ENCODE results near the gene MESP1.

MESP1 gene

DNA sequence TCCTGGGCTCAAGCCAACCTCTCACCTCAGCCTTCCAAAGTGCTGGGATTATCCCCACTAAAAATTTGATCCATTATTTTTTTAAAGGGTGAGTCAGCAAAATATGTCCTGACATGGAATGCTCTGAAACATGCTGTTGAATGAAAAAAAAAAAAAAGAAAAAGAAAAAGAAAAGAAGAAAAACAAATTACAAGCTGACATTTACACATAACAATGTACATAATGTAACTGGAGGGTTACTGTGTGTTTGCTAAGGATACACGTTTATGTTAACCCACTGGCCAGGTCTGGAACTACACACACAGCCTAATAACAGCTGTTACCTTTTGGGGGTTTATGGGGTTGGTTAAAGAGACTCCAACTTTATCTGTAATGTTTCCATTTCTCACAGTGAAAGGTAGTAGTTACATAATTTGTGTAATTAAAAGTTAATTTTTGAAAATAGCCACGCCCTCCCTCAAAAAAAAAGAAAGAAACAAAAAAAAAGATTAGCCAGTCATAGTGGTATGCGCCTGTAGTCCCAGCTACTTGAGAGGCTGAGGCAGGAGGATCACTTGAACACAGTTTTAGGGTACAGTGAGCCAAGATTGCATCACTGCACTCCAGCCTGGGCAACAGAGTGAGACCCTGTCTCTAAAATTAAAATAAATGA lies 22.0 kb upstream of the MESP1 start:
- no peaks in the 10 kb centered on the region for H3K36me3 ChIP-seq (ENCODE audit: low read length)
- no peaks in the 10 kb centered on the region for H4K20me1 ChIP-seq (ENCODE audit: low read depth, low read length)
- no peaks in the 10 kb centered on the region for H3F3A ChIP-seq (ENCODE audit: insufficient read depth)
- H3K27ac ChIP-seq (ENCODE audit: low read depth, low read length), result no peak overlapping the region
- no peak overlapping the region for H3K4me3 ChIP-seq (ENCODE audit: insufficient read depth, low read length, poor library complexity, severe bottlenecking)
- no peak overlapping the region for H2AFZ ChIP-seq (ENCODE audit: low read depth, low read length, severe bottlenecking)
- H3K4me2 ChIP-seq (ENCODE audit: low read depth, low read length, poor library complexity, severe bottlenecking), result no peak overlapping the region
- no peak for TF ChIP-seq EZH2phosphoT487 (conservative IDR thresholded peaks at IDR 0.05; ENCODE audit: low read length)
- TF ChIP-seq, protein P1, sequence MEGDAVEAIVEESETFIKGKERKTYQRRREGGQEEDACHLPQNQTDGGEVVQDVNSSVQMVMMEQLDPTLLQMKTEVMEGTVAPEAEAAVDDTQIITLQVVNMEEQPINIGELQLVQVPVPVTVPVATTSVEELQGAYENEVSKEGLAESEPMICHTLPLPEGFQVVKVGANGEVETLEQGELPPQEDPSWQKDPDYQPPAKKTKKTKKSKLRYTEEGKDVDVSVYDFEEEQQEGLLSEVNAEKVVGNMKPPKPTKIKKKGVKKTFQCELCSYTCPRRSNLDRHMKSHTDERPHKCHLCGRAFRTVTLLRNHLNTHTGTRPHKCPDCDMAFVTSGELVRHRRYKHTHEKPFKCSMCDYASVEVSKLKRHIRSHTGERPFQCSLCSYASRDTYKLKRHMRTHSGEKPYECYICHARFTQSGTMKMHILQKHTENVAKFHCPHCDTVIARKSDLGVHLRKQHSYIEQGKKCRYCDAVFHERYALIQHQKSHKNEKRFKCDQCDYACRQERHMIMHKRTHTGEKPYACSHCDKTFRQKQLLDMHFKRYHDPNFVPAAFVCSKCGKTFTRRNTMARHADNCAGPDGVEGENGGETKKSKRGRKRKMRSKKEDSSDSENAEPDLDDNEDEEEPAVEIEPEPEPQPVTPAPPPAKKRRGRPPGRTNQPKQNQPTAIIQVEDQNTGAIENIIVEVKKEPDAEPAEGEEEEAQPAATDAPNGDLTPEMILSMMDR (IDR thresholded peaks at IDR 0.05; ENCODE audit: insufficient read depth, low read length, poor library complexity, severe bottlenecking), result no peak
- no peaks in the 10 kb centered on the region for H3K27me3 ChIP-seq (ENCODE audit: low read length)
- no peaks in the 10 kb centered on the region for H3K9me2 ChIP-seq (replicated peaks; ENCODE audit: insufficient read depth, low read length)
- no peak overlapping the region for H3K9ac ChIP-seq (ENCODE audit: low read length)
- no peaks in the 10 kb centered on the region for H3K79me2 ChIP-seq (ENCODE audit: insufficient read depth, low read length)
- no peaks in the 10 kb centered on the region for H3K9me3 ChIP-seq (ENCODE audit: insufficient read depth, low read length)

DNA sequence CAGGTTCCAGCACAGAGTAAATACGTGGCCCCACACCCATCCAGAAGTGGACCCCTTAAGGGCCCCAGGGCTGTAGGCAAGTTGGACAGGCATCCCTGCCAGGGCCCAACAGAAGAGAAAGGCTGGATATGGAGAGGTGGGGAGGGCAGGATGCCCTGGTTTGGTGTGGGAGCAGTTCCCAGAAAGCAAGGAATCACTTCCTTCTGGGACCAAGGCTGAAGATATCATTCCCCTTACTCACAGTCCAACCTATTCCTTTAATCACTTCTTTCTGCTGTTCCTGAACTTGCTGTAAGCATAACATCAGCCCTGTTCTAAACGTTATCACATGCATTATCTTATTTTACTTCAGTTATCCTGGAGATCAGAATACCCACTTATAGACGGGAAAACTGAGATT lies 19.0 kb upstream of the MESP1 start:
- no peaks in the 10 kb centered on the region for H3K9me3 ChIP-seq (ENCODE audit: insufficient read depth, low read length)
- H3K4me3 ChIP-seq (ENCODE audit: insufficient read depth, low read length, poor library complexity, severe bottlenecking), result no peak overlapping the region
- H3K9ac ChIP-seq (ENCODE audit: low read length), result no peak overlapping the region
- no peaks in the 10 kb centered on the region for H3K36me3 ChIP-seq (ENCODE audit: low read length)
- H2AFZ ChIP-seq (ENCODE audit: low read depth, low read length, severe bottlenecking), result no peak overlapping the region
- no peaks in the 10 kb centered on the region for H4K20me1 ChIP-seq (ENCODE audit: low read depth, low read length)
- no peaks in the 10 kb centered on the region for H3F3A ChIP-seq (ENCODE audit: insufficient read depth)
- TF ChIP-seq EZH2phosphoT487 (conservative IDR thresholded peaks at IDR 0.05; ENCODE audit: low read length), result no peak
- TF ChIP-seq, protein P1 (IDR thresholded peaks at IDR 0.05; ENCODE audit: insufficient read depth, low read length, poor library complexity, severe bottlenecking), result no peak
- no peaks in the 10 kb centered on the region for H3K9me2 ChIP-seq (replicated peaks; ENCODE audit: insufficient read depth, low read length)
- no peak overlapping the region for H3K4me2 ChIP-seq (ENCODE audit: low read depth, low read length, poor library complexity, severe bottlenecking)
- no peak overlapping the region for H3K27ac ChIP-seq (ENCODE audit: low read depth, low read length)
- H3K27me3 ChIP-seq (ENCODE audit: low read length), result no peaks in the 10 kb centered on the region
- no peaks in the 10 kb centered on the region for H3K79me2 ChIP-seq (ENCODE audit: insufficient read depth, low read length)

DNA sequence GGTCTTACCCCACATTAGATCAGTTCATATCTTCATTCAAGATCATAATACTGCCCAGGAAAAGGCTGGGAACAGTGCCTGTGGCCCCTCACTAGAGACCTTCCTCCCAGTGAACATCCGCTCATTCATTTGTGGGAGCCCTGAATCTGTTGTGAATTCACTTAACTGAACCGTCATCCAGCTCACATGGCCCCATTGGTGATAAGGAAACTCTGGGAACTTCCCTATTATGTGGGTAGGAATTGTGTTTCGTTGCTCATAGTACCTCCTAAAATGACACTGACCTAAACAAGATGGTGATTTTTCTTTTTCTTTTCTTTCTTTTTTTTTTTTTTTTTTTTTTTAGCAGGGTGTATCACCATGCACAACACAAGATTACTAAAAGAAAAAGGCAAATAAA lies 18.3 kb upstream of the MESP1 start:
- Histone ChIP-seq H3F3A (ENCODE audit: insufficient read depth) (no peaks in the 10 kb centered on the region), H3K9ac (ENCODE audit: low read length) (no peak overlapping the region), H3K27me3 (ENCODE audit: low read length) (no peaks in the 10 kb centered on the region), H3K36me3 (ENCODE audit: low read length) (no peaks in the 10 kb centered on the region), H2AFZ (ENCODE audit: low read depth, low read length, severe bottlenecking) (no peak overlapping the region), H4K20me1 (ENCODE audit: low read depth, low read length) (no peaks in the 10 kb centered on the region), H3K27ac (ENCODE audit: low read depth, low read length) (no peak overlapping the region), H3K9me3 (ENCODE audit: insufficient read depth, low read length) (no peaks in the 10 kb centered on the region), H3K4me2 (ENCODE audit: low read depth, low read length, poor library complexity, severe bottlenecking) (no peak overlapping the region), H3K79me2 (ENCODE audit: insufficient read depth, low read length) (no peaks in the 10 kb centered on the region), H3K4me3 (ENCODE audit: insufficient read depth, low read length, poor library complexity, severe bottlenecking) (no peak overlapping the region), H3K9me2 (replicated peaks; ENCODE audit: insufficient read depth, low read length) (no peaks in the 10 kb centered on the region)
- TF ChIP-seq EZH2phosphoT487 (conservative IDR thresholded peaks at IDR 0.05; ENCODE audit: low read length), result no peak
- TF ChIP-seq, protein P1 (IDR thresholded peaks at IDR 0.05; ENCODE audit: insufficient read depth, low read length, poor library complexity, severe bottlenecking), result no peak
